Uterus (tissue), 2 donors: ENCODE results near the gene PEX3.

Experiments
- POLR2A ChIP-seq, 2 donors: fragments of 450-650 bp; IDR thresholded peaks; one replicate each; pipeline ENCODE4 v1.6.1; 2016; ENCODE audit warnings: antibody characterized with exemption in 2 of 2, mild to moderate bottlenecking in 1 of 2, moderate library complexity in 1 of 2
- TF ChIP-seq, protein P1 (sequence below), 4 experiments: fragments of 200-600 bp in 2 of 4; fragments of 450-650 bp in 2 of 4; sonication (generic) in 2 of 4; IDR thresholded peaks; one replicate each; pipeline ENCODE4 v1.5.1; 2016 to 2019; ENCODE audit warnings: antibody characterized with exemption in 4 of 4, mild to moderate bottlenecking in 2 of 4, moderate library complexity in 1 of 4

DNA sequence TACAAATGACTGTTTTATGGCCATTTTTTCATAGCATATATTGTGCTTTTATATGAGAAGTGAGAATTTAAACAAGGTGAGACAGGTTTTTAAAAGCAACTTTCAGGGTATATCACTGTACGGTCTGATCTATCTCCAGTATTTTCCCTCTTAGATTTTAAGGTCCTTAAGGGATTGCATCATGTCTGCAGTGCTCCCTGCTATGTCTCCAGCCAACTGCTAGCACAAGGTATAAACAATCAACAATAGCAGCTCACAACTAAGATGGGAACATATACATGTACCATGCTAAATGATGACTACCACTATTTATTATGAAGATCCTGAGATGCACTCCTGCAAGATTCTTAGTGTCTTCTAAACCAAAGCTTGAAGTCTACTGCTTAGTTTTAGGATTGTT is 53.8 kb downstream of the PEX3 start:
- TF ChIP-seq POLR2A (IDR thresholded peaks at IDR 0.05): no peak
- TF ChIP-seq, protein P1, sequence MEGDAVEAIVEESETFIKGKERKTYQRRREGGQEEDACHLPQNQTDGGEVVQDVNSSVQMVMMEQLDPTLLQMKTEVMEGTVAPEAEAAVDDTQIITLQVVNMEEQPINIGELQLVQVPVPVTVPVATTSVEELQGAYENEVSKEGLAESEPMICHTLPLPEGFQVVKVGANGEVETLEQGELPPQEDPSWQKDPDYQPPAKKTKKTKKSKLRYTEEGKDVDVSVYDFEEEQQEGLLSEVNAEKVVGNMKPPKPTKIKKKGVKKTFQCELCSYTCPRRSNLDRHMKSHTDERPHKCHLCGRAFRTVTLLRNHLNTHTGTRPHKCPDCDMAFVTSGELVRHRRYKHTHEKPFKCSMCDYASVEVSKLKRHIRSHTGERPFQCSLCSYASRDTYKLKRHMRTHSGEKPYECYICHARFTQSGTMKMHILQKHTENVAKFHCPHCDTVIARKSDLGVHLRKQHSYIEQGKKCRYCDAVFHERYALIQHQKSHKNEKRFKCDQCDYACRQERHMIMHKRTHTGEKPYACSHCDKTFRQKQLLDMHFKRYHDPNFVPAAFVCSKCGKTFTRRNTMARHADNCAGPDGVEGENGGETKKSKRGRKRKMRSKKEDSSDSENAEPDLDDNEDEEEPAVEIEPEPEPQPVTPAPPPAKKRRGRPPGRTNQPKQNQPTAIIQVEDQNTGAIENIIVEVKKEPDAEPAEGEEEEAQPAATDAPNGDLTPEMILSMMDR (IDR thresholded peaks at IDR 0.05): no peak
